ENCODE data around the gene CCNK.

DNA sequence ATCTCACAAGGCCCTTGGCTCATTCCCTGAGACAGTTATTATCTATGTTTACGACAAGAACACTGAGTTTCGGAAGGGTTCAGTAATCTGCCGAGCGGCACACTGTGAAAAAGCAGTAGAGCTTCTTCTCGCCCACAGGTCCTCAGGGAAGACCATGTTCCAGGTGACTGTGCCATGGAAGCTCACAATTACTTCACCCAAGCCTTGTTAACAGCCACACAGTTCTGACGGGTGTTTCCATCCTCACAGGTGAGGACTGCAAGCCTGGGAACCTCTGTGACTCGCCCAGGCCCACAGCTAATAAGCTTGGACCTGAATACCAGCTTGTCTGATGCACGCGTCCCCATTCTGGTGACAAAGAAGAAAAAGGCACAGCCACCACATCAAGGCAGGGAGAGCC, 15.9 kb upstream of the CCNK start:
- TF ChIP-seq, protein P1, sequence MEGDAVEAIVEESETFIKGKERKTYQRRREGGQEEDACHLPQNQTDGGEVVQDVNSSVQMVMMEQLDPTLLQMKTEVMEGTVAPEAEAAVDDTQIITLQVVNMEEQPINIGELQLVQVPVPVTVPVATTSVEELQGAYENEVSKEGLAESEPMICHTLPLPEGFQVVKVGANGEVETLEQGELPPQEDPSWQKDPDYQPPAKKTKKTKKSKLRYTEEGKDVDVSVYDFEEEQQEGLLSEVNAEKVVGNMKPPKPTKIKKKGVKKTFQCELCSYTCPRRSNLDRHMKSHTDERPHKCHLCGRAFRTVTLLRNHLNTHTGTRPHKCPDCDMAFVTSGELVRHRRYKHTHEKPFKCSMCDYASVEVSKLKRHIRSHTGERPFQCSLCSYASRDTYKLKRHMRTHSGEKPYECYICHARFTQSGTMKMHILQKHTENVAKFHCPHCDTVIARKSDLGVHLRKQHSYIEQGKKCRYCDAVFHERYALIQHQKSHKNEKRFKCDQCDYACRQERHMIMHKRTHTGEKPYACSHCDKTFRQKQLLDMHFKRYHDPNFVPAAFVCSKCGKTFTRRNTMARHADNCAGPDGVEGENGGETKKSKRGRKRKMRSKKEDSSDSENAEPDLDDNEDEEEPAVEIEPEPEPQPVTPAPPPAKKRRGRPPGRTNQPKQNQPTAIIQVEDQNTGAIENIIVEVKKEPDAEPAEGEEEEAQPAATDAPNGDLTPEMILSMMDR (IDR thresholded peaks at IDR 0.05 in 8 of 11, conservative IDR thresholded peaks at IDR 0.05 in 3 of 11) = no peak
- no peak for TF ChIP-seq POLR2A (IDR thresholded peaks at IDR 0.05)

Data from spleen (tissue), 7 donors.